HG03159 (cell line): Measurements from ENCODE around the gene MAL.
A peak's percentile ranks its signal among the peaks of the same experiment; 100 is the strongest.

Source experiments
- ATAC-seq: cut with Tn5 transposase; IDR thresholded peaks from one replicate; pipeline ENCODE4 v1.9.1; 2021; ENCODE audit warnings: mild to moderate bottlenecking, moderate library complexity; ENCODE audit not compliant: unreplicated experiment

Gene MAL

GRCh38 chr2:95025406-95026319 is at the start of gene MAL:
MAL (plus strand) TSS chr2:95025708; CDS start chr2:95025793, 85 bp downstream.
- no peak for ATAC-seq

- no peak for ATAC-seq
These were observed 47.7 kb upstream of the MAL start for GRCh38 chr2:94977826-94978225.

GRCh38 chr2:94978917-94979316 is 46.6 kb upstream of the MAL start:
- ATAC-seq = no peak

GRCh38 chr2:94979406-94980375 is 45.8 kb upstream of the MAL start:
- ATAC-seq = no peak

GRCh38 chr2:94980406-94980805 is 45.1 kb upstream of the MAL start:
- no peak for ATAC-seq

GRCh38 chr2:94982156-94982555 is 43.4 kb upstream of the MAL start:
- no peak for ATAC-seq

GRCh38 chr2:94982675-94983074 is 42.8 kb upstream of the MAL start:
- ATAC-seq = no peak

- ATAC-seq = no peak
These were observed 40.4 kb upstream of the MAL start for GRCh38 chr2:94984964-94985575.

GRCh38 chr2:94985636-94986035 is 39.9 kb upstream of the MAL start:
- ATAC-seq = no peak

GRCh38 chr2:94986392-94986963 is 39.0 kb upstream of the MAL start:
- peak; percentile 86 for ATAC-seq

- no peak for ATAC-seq
These were observed 38.2 kb upstream of the MAL start for GRCh38 chr2:94987074-94988020.

GRCh38 chr2:94990956-94991355 is 34.6 kb upstream of the MAL start:
- ATAC-seq = no peak

GRCh38 chr2:94992360-94992759 is 33.1 kb upstream of the MAL start:
- ATAC-seq = no peak

GRCh38 chr2:94993176-94994062 is 32.1 kb upstream of the MAL start:
- ATAC-seq = no peak

- no peak for ATAC-seq
These were observed 31.2 kb upstream of the MAL start for GRCh38 chr2:94994063-94994913.

- no peak for ATAC-seq
These were observed 30.5 kb upstream of the MAL start for GRCh38 chr2:94994914-94995552.
